Type B pancreatic cell (in vitro differentiated cells): ENCODE data around the gene IKBKE. TPM values are rescaled to one million over a fixed set of nuclear protein-coding genes. Genes with fewer than 3 reads are reported as not detected.
"Not testable (repeated sequence)": the region's sequence is repeated elsewhere in the genome, so short reads cannot be mapped to it uniquely, and the experiment has no call there.

Source experiments
- DNase-seq: peaks from one replicate; pipeline ENCODE4 v3.0.0; 2021; ENCODE audit warnings: mixed read lengths; ENCODE audit not compliant: unreplicated experiment; ENCODE audit errors: extremely low spot score
- H3K27ac Mint-ChIP-seq: 2 replicates; pipeline ENCODE4 v1.8.0; 2021; ENCODE audit warnings: mild to moderate bottlenecking, mixed read lengths
- H3K27me3 Mint-ChIP-seq: 2 replicates; pipeline ENCODE4 v1.8.0; 2021; ENCODE audit warnings: mixed read lengths
- H3K36me3 Mint-ChIP-seq: 2 replicates; pipeline ENCODE4 v1.8.0; 2021; ENCODE audit warnings: mixed read lengths
- H3K4me1 Mint-ChIP-seq: one replicate; pipeline ENCODE4 v1.8.0; 2021; ENCODE audit warnings: mixed read lengths; ENCODE audit not compliant: unreplicated experiment
- H3K4me3 Mint-ChIP-seq: 2 replicates; pipeline ENCODE4 v1.8.0; 2021; ENCODE audit warnings: mild to moderate bottlenecking, mixed read lengths
- H3K9me3 Mint-ChIP-seq: 2 replicates; pipeline ENCODE4 v1.8.0; 2021; ENCODE audit warnings: mixed read lengths
- total RNA-seq: library from RNA; stranded (reverse); gene quantifications from 2 replicates; pipeline ENCODE4 v1.2.1, GENCODE V29; 2021; ENCODE audit warnings: low replicate concordance
- TF ChIP-seq, protein P1 (sequence below): fragments of 200-600 bp; sonication (generic); conservative IDR thresholded peaks from 2 replicates; pipeline ENCODE4 v1.5.0; 2021; ENCODE audit warnings: antibody characterized with exemption, mild to moderate bottlenecking

Gene IKBKE
- total RNA-seq, 1 donor from 2014 or later, result 10.7 TPM

DNA sequence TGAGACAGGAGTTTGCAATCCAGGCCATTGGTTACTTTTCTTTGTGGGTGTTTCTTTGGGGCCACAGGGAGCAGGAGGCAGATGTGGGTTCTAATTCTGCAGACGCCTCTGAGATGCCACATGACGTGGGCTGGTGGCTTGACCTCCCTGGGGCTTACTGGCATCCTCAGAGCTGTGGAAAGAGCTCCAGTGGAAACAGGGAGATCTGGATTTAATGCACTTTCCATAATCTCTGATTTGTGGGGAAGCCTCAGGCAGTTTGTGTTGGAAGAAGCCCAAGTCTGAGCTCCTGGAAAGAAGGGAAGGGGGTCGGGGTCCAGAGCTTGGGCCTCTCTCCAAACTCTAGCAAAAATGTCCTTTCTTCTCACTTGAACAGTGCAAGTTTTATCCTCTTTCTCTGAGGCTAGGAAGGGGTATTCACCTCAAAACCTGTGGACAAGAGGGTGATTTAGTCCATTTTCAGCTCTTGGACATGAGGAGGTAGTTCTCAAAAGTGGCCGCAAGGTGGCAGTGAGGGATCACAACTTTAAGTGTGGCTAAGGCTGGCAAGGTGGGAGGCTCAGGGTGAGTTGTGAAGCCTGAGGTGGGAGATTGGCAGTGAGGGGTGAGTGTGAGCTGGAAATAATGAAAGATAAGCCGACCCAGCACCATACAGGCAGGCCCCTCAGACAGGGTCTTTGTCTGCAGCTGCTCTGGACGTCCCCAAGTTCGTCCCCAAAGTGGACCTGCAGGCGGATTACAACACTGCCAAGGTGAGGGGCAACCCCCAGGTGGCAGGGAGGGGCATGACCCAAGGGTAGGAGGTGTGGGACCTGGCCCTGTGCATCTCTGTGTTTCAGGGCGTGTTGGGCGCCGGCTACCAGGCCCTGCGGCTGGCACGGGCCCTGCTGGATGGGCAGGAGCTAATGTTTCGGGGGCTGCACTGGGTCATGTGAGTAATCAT lies 9.2 kb downstream of the IKBKE start:
- Mint-ChIP-seq H3K27ac (peak overlapping the region; percentile 44), H3K4me1 (peaks cover 5% of the 10 kb centered on the region), H3K4me3 (peak overlapping the region; percentile 18), H3K36me3 (peaks cover 13% of the 10 kb centered on the region), H3K9me3 (no peaks in the 10 kb centered on the region), H3K27me3 (peaks cover 3% of the 10 kb centered on the region)
- TF ChIP-seq, protein P1, sequence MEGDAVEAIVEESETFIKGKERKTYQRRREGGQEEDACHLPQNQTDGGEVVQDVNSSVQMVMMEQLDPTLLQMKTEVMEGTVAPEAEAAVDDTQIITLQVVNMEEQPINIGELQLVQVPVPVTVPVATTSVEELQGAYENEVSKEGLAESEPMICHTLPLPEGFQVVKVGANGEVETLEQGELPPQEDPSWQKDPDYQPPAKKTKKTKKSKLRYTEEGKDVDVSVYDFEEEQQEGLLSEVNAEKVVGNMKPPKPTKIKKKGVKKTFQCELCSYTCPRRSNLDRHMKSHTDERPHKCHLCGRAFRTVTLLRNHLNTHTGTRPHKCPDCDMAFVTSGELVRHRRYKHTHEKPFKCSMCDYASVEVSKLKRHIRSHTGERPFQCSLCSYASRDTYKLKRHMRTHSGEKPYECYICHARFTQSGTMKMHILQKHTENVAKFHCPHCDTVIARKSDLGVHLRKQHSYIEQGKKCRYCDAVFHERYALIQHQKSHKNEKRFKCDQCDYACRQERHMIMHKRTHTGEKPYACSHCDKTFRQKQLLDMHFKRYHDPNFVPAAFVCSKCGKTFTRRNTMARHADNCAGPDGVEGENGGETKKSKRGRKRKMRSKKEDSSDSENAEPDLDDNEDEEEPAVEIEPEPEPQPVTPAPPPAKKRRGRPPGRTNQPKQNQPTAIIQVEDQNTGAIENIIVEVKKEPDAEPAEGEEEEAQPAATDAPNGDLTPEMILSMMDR, result peak; percentile 88
- DNase-seq, result no peak

DNA sequence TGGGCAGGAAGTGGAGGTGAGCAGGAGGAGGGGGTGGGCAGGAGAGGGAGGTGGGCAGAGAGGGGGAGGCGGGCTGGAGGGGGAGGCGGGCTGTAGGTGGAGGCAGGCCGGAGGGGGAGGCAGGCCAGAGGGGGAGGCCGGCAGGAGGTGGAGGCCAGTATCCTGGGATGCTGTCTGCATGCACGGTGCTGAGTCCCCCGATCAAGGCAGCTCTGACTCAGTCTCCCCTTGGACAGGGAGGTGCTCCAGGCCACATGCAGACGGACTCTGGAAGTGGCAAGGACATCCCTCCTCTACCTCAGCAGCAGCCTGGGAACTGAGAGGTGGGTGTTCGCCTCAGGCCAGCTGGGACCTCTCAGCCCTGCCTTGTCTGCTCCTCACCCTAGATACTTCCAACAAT lies 9.9 kb downstream of the IKBKE start:
- H3K4me1 Mint-ChIP-seq, result peaks cover 5% of the 10 kb centered on the region
- peaks cover 10% of the 10 kb centered on the region for H3K36me3 Mint-ChIP-seq
- no peak for DNase-seq
- H3K27me3 Mint-ChIP-seq, result peaks cover 3% of the 10 kb centered on the region
- TF ChIP-seq, protein P1, result no peak
- H3K9me3 Mint-ChIP-seq, result no peaks in the 10 kb centered on the region
- H3K27ac Mint-ChIP-seq, result no peak overlapping the region
- no peak overlapping the region for H3K4me3 Mint-ChIP-seq

DNA sequence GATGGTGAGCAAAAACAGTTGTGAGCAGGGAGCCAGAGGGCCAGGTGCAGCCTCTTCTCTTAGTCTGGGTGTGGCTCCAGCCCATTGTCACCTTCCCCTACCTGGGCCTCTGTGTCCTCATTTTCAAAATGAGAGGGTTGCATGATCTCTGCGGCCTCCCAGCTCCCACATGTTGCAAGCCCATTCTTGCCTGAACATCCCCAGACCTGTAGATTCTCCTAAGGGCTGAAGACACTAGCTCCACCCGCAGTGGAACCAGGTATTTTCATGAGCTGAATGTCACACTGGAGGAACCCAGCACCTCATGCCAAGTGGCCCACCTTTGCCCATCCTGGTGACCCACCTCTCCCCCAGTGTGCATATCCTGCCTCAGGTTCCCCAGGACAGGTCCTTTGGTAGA lies 12.3 kb downstream of the IKBKE start:
- no peak overlapping the region for H3K27ac Mint-ChIP-seq
- H3K9me3 Mint-ChIP-seq, result no peaks in the 10 kb centered on the region
- peaks cover 3% of the 10 kb centered on the region for H3K27me3 Mint-ChIP-seq
- H3K4me3 Mint-ChIP-seq, result no peak overlapping the region
- peaks cover 5% of the 10 kb centered on the region for H3K4me1 Mint-ChIP-seq
- DNase-seq, result no peak
- TF ChIP-seq, protein P1, result no peak
- peaks cover 8% of the 10 kb centered on the region for H3K36me3 Mint-ChIP-seq

DNA sequence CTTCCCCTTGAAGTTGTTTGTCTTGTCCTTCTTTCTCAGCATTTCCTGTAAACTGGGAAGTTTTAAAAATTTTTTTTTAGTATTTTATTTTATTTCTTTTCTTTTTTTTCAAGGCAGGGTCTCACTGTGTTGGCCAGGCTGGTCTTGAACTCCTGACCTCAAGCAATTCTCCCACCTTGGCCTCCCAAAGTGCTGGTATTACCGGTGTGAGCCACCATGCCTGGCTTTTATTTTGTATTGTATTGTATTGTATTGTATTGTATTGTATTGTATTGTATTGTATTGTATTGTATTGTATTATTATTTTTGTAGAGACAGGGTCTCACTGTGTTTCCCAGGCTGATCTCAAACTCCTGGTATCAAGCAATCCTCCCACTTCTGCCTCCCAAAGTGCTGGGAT lies 13.6 kb downstream of the IKBKE start:
- DNase-seq, H3K27me3 Mint-ChIP-seq, H3K4me3 Mint-ChIP-seq, H3K4me1 Mint-ChIP-seq, H3K27ac Mint-ChIP-seq, H3K9me3 Mint-ChIP-seq, H3K36me3 Mint-ChIP-seq: not testable (repeated sequence)

DNA sequence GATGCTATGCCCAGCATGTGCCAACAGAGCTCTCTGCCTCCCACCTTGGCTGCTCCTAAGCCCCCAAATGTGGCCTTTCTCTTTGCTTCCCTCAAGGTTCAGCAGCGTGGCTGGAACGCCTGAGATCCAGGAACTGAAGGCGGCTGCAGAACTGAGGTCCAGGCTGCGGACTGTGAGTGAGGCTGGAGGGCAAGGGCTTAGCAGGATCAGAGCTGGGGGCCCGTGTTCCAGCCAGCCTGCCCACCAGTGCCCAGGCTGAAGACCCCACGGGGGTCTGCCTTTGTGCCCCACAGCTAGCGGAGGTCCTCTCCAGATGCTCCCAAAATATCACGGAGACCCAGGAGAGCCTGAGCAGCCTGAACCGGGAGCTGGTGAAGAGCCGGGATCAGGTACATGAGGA lies 14.6 kb downstream of the IKBKE start:
- Mint-ChIP-seq H3K36me3 (peaks cover 4% of the 10 kb centered on the region), H3K27me3 (no peaks in the 10 kb centered on the region), H3K9me3 (no peaks in the 10 kb centered on the region), H3K27ac (no peak overlapping the region), H3K4me3 (no peak overlapping the region), H3K4me1 (no peaks in the 10 kb centered on the region)
- DNase-seq, result no peak
- TF ChIP-seq, protein P1, result no peak

DNA sequence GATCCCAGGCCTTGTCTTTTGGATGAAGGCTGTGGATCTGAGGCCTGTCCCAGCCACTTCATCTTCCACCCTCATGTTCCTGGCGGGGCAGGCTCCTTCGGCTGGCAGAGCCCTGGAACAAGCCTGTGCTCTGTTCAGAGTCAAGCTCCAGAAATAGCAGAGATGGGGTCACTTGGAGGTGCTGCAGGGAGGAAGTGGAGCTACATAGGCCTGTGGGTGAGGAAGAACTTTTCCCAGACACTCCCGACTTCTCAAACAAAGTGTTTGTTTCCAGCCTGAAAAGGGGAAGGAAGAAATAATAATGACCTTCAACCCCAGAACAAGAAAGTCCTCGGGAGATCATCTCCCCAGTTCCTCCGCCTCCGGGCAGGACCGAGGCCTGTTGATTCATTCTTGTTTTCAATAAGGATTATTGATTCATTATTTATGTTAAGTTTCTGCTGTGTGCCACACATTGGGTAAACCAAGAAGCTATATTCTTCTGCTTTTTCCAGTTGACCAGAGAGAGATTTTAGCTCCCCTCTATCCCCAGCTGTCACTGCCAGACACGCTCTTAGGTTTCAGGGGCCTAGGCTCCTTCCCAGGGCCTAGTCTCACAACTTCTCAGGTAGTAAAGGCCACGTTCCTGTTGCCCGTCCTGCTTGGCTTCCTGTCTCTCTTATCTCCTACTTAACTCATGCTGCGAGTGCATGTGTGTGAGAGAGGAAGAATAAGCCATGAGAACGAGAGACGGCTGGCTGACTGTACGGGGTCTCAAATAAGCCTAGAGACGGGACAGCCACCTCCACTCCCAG lies 16.9 kb downstream of the IKBKE start:
- Mint-ChIP-seq H3K27ac (no peak overlapping the region), H3K27me3 (no peaks in the 10 kb centered on the region), H3K9me3 (no peaks in the 10 kb centered on the region), H3K4me1 (peaks cover 13% of the 10 kb centered on the region), H3K36me3 (peaks cover 5% of the 10 kb centered on the region), H3K4me3 (no peak overlapping the region)
- TF ChIP-seq, protein P1, result no peak
- no peak for DNase-seq
